Measurements from ENCODE around the gene ADPRH. TPM values are rescaled to one million over a fixed set of nuclear protein-coding genes. Genes with fewer than 3 reads are reported as not detected.
"Not testable (repeated sequence)": the region's sequence is repeated elsewhere in the genome, so short reads cannot be mapped to it uniquely, and the experiment has no call there.

The ADPRH gene
- total and polyA plus RNA-seq, 9 donors: 2.1 to 14.6 (median 4.5) TPM

DNA sequence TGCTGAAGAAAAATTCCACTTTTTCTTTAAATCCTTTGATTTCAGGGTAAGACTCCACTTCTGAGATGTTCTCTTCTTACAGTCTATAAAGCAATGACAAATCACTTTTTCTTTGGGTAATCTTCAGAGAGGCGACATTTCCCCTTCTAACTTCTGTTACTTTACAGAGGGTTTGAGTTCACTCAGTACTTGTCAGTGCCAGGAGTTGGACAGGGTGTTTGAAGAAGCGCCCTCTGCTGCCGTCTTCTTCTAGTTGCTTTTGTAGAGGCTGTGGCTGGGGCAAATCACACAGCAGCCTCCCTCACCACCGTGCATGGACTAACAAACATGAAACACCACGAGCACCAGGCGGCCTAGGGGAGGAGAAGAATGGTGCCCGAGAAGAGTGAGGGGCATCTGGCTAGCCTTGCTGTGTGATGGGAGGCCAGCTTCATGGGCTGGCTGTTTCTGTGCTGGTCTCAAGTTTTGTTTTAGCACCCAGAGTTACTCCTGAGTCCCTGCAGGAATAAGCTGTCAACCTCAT, 19.8 kb upstream of the ADPRH start, which contains the start of gene CD80:
Gene CD80, minus strand, starts transcription at position 174 of the 523 bp plus-strand sequence. CDS start 1,886 bp downstream, outside the sequence.
- no peak for DNase-seq
- intact Hi-C loops (cut with DNase I): no loop called here
- Histone ChIP-seq H3K36me3 (no peaks in the 10 kb centered on the region), H3K9me3 (no peaks in the 10 kb centered on the region), H3K4me1 (ENCODE audit: insufficient read depth) (no peaks in the 10 kb centered on the region), H3K4me3 (no peak within 1 kb of the TSS), H3K27ac (no peak within 1 kb of the TSS), H3K27me3 (no peaks in the 10 kb centered on the region)
- 32 to 45% (median 43%) methylated on average over 7 of the region's 7 CpGs for WGBS, 3 donors
- TF ChIP-seq POLR2A (IDR thresholded peaks at IDR 0.05) (no peak), EP300 (IDR thresholded peaks at IDR 0.05) (no peak)
- TF ChIP-seq, protein P1, sequence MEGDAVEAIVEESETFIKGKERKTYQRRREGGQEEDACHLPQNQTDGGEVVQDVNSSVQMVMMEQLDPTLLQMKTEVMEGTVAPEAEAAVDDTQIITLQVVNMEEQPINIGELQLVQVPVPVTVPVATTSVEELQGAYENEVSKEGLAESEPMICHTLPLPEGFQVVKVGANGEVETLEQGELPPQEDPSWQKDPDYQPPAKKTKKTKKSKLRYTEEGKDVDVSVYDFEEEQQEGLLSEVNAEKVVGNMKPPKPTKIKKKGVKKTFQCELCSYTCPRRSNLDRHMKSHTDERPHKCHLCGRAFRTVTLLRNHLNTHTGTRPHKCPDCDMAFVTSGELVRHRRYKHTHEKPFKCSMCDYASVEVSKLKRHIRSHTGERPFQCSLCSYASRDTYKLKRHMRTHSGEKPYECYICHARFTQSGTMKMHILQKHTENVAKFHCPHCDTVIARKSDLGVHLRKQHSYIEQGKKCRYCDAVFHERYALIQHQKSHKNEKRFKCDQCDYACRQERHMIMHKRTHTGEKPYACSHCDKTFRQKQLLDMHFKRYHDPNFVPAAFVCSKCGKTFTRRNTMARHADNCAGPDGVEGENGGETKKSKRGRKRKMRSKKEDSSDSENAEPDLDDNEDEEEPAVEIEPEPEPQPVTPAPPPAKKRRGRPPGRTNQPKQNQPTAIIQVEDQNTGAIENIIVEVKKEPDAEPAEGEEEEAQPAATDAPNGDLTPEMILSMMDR (IDR thresholded peaks at IDR 0.05): no peak

DNA sequence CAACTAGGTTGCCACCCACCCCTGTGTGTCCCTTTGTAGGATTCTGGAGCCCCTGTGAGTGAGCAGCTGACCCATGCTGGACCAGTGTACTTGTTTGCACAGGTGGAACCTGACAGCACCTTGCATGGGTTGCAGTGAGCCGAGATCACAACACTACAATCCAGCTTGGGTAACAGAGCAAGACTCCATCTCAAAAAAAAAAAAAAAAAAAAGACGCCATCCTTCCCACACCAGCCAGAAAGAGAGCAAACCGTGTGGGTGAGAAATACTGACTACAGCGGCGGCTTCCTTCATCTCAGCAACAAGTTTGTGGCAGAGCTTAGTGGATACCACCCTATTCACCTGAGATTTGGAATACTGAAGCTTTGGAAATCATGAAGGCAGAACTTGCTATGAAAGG, 19.1 kb upstream of the ADPRH start:
- Histone ChIP-seq H3K27me3 (no peaks in the 10 kb centered on the region), H3K9me3 (no peaks in the 10 kb centered on the region), H3K4me3 (no peak overlapping the region), H3K27ac (no peak overlapping the region), H3K36me3 (no peaks in the 10 kb centered on the region), H3K4me1 (ENCODE audit: insufficient read depth) (no peaks in the 10 kb centered on the region)
- intact Hi-C loops (cut with DNase I): no loop called here
- TF ChIP-seq POLR2A (IDR thresholded peaks at IDR 0.05): no peak
- TF ChIP-seq, protein P1 (IDR thresholded peaks at IDR 0.05): no peak
- no peak for TF ChIP-seq EP300 (IDR thresholded peaks at IDR 0.05)
- 71 to 92% (median 80%) methylated on average over 5 of the region's 5 CpGs for WGBS, 3 donors
- DNase-seq: no peak

DNA sequence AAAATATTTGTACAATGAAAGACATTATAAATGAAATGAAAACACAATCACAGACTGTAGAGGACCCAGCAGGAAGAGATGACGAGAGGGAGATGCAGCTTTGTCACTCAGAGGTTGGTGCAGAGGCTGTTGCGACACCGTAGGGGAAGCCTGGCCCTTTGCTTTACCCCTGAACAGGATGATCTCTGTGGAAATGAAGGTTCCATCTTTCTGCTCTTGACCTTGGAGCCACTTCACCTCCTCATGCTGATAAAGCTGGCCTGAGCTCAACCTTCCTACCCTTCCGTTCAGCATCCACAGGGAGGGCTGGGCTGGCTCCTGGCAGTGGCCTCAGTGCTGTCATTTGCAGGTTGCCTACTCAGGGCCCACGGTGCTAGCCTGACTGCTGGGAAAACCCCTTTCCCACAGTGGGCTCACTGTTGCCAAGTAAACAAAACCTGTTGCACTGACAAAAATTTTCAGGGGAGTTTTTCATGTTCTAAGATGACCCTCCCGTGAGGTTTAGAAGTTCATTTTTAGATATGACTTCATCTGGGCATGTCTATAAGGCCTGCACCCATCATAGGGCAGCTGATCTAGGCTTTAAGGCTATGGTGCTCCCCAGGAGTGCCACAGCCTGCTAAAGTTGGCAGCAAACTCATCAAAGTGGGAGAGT, 16.9 kb upstream of the ADPRH start:
- intact Hi-C loops (cut with DNase I): no loop called here
- no peak overlapping the region for H3K4me3 ChIP-seq
- no peaks in the 10 kb centered on the region for H3K9me3 ChIP-seq
- no peak for DNase-seq
- no peaks in the 10 kb centered on the region for H3K27me3 ChIP-seq
- H3K27ac ChIP-seq: no peak overlapping the region
- H3K36me3 ChIP-seq: no peaks in the 10 kb centered on the region
- TF ChIP-seq POLR2A (IDR thresholded peaks at IDR 0.05) (no peak), EP300 (IDR thresholded peaks at IDR 0.05) (no peak)
- TF ChIP-seq, protein P1 (IDR thresholded peaks at IDR 0.05): no peak
- H3K4me1 ChIP-seq (ENCODE audit: insufficient read depth): no peaks in the 10 kb centered on the region
- WGBS, 3 donors: 61 to 66% (median 65%) methylated on average over 6 of the region's 6 CpGs

DNA sequence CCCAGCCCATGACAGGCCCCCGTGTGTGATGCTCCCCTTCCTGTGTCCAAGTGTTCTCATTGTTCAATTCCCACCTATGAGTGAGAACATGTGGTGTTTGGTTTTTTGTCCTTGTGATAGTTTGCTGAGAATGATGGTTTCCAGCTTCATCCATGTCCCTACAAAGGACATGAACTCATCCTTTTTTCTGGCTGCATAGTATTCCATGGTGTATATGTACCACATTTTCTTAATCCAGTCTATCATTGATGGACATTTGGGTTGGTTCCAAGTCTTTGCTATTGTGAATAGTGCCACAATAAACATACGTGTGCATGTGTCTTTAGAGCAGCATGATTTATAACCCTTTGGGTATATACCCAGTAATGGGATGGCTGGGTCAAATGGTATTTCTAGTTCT, 16.0 kb upstream of the ADPRH start:
- H3K27ac ChIP-seq; H3K36me3 ChIP-seq; H3K4me3 ChIP-seq; H3K4me1 ChIP-seq (ENCODE audit: insufficient read depth); DNase-seq; intact Hi-C loops (cut with DNase I); H3K9me3 ChIP-seq; H3K27me3 ChIP-seq: not testable (repeated sequence)
- WGBS, 3 donors: 90 to 94% (median 90%) methylated on average over 2 of the region's 2 CpGs

DNA sequence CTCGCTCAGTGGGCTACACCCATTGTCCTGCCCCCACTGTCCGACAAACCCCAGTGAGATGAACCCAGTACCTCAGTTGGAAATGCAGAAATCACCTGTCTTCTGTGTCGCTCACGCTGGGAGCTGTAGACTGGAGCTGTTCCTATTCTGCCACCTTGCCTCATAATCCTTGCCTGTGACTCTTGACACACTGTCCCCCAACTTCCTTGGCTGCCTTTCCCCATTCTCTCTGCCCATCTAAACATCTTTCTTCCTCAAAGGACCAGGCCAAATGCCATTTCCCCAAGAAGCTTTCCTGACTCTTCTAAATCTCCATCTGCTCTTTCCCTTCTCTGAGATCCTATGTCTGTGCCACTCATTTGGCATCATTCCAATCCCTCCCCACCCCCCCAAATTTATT, 10.1 kb upstream of the ADPRH start:
- Histone ChIP-seq H3K9me3 (no peaks in the 10 kb centered on the region), H3K27ac (no peak overlapping the region), H3K36me3 (no peaks in the 10 kb centered on the region), H3K4me3 (no peak overlapping the region), H3K4me1 (ENCODE audit: insufficient read depth) (no peaks in the 10 kb centered on the region), H3K27me3 (no peaks in the 10 kb centered on the region)
- intact Hi-C loops (cut with DNase I): no loop called here
- TF ChIP-seq EP300 (IDR thresholded peaks at IDR 0.05) (no peak), POLR2A (IDR thresholded peaks at IDR 0.05) (no peak)
- TF ChIP-seq, protein P1 (IDR thresholded peaks at IDR 0.05): no peak
- DNase-seq: no peak
- WGBS, 3 donors: 89 to 92% (median 92%) methylated on average over 4 of the region's 4 CpGs

Measured in ovary (tissue), 9 donors.